ENCODE results near the gene STARD3.
"Not testable (repeated sequence)": the region's sequence is repeated elsewhere in the genome, so short reads cannot be mapped to it uniquely, and the experiment has no call there.

STARD3 gene

DNA sequence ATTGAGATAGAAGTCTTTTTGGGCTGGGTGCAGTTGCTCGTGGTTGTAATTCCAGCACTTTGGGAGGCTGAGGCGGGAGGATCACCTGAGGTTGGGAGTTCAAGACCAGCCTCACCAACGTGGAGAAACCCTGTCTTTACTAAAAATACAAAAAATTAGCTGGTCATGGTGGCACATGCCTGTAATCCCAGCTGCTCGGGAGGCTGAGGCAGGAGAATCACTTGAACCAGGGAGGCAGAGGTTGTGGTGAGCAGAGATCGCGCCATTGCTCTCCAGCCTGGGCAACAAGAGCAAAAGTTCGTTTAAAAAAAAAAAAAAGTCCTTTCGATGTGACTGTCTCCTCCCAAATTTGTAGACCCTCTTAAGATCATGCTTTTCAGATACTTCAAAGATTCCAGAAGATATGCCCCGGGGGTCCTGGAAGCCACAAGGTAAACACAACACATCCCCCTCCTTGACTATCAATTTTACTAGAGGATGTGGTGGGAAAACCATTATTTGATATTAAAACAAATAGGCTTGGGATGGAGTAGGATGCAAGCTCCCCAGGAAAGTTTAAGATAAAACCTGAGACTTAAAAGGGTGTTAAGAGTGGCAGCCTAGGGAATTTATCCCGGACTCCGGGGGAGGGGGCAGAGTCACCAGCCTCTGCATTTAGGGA lies 62.3 kb downstream of the STARD3 start:
- not testable (repeated sequence) for DNase-seq

DNA sequence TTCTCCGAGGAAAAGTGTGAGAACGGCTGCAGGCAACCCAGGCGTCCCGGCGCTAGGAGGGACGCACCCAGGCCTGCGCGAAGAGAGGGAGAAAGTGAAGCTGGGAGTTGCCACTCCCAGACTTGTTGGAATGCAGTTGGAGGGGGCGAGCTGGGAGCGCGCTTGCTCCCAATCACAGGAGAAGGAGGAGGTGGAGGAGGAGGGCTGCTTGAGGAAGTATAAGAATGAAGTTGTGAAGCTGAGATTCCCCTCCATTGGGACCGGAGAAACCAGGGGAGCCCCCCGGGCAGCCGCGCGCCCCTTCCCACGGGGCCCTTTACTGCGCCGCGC lies 62.8 kb downstream of the STARD3 start, which contains the start of gene ERBB2:
Gene ERBB2, plus strand, starts transcription at position 247 of the 330 bp plus-strand sequence. CDS start 175 bp downstream, outside the sequence.
- no peak for DNase-seq

DNA sequence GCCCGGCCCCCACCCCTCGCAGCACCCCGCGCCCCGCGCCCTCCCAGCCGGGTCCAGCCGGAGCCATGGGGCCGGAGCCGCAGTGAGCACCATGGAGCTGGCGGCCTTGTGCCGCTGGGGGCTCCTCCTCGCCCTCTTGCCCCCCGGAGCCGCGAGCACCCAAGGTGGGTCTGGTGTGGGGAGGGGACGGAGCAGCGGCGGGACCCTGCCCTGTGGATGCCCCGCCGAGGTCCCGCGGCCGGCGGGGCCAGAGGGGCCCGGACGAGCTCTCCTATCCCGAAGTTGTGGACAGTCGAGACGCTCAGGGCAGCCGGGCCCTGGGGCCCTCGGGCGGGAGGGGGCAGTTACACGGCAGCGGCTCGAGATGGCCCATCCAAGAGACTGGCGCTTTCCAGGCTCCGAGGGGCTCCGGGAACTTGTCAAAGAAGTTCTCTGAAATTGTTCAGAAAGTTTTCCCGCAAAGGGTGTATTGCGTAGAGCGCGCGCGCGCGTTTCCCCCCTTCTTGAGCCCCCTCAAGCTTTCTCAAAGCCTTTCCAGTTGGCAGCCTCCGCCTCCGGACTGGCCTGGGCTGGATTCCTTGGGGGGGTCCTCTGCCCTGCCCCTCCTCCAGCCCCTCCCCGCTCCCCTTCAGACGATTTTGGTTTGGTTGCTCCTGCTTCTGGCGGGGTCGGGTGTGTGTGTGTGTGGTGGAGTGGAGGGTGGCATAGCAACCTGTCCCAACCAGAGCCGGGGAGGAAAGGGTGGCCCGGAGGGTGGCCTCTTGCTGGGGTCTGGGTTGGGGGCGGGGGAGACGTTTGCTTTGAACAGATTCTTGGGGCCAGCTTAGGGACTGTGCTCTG lies 63.4 kb downstream of the STARD3 start:
- no peak for DNase-seq

DNA sequence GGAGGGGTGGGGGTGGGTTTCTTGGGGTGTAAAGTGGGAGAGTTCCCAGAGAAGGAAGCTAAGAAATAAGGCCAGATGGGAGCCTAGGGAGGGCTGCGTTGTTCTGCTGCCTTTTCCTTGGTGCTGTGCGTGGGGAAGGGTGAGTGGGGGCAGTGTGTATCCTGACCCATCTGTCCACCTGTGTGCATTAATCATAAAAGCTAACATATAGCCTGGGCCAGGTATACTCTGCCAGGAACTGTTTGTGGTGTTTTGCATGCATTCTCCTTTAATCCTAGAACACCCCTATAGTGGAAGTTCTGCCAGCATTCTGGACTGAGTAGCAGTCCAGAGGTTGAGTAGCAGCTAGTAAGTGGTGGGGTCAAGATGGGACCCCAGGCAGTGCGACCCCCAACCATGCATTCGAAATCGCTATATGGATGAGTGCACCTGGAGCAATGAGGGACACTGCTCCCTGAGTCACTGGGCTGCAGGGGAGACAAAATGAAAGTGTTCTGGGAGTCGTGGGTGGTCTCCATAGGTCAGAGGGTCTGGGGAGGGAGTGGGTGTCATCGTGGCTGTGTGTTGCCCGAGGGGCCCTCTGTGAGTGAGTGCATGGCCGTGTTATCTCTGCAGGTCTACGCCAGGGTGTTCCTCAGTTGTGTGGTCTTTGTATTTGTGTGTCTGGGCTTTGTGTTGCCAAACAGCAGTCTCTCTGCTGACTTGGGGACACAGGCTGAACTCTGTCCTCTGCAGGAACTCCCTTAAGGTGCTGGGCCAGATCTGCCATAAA lies 64.3 kb downstream of the STARD3 start:
- DNase-seq = no peak

DNA sequence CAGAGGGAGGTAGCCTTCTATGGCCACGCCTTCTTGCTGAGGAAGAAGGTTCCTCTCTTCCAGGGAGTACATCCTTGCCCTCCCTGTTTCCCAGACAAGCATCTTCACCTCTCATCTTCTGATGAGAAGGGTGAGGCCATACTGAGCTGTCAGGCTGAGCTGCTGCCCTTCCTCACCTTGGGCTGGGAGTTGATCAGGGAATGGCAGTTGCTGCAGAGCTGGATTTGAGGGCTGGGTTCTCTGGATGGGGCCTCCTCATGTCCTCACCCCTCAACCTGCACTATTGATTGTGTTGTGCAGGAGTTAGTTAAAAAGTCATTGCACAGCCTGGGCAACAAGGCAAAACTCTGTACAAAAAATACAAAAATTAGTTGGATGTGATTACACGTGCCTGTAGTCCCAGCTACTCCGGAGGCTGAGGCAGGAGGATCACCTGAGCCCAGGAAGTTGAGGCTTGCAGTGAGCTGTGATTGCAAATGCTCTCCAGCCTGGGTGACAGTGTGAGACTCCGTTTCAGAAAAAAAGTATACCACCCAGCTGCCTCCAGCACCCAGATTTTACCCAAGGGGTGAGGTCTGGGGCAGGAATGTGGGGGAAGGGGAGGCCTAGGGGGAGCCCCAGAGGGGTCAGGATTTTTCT lies 65.0 kb downstream of the STARD3 start:
- DNase-seq = no peak

DNA sequence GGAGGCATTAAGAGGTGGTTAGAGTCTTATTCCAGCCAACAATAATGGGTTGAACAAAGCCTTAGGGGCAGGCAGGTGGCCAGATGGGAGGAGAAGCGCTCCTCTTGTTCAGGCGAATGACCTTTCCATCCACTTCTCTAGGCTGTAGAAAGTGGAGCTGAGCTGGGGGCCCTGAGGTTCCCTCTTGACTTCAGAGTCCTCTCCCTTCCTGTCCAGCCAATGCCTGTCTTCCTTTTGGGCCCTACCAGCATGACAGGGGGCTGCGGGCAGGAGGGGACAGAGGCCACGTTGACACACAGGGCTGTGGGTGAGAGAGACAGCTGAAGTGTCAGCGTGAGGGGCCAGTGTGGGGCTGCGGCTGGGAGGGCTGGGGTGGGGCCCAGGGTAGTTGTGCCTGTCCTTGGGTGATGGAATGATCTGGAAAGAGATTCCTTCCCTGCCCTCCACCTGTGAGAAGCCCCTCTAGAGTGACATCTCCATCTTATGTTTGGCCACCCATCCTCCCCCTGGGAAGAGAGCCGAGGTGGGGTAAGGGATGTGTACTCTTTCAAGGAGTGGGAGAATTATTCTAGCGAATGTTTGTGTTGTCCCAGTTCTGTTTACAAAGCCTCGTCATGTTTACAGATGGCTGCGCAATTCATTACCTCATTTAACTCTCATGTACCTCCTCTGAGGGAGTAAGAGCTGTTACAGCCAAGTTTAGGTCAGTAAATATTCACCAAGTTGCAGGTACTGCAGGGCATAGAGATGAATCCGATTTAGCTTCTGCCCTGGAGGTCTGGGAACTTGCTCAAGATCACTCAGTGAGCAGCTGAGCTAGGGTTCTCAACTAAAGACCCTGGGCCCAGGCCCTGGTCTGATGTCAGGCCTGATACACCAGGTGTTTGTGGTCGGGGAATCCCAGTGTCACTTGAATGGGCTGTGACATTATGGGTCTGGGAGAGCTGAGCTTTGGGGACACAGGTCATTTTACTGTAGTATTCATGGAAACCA lies 66.3 kb downstream of the STARD3 start:
- no peak for DNase-seq

DNA sequence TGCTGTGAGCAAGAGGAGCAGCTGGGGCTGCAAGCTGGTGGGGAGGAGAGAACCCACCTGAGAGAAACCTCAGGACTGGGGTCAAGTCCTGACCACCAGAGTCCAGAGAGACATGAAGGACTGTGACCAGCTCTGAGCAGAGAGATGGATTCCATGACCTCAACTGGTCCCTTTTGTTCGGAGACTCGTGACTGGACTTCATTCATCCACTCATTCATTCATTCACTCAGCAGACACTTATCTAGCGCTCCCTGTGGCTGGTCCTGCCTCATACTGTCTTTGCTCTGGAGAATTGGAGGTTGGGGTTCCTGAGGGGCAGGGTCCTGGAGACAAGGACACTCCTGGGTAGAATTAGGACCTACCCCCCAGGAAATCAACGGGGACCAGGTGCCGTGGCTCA lies 67.0 kb downstream of the STARD3 start:
- no peak for DNase-seq

DNA sequence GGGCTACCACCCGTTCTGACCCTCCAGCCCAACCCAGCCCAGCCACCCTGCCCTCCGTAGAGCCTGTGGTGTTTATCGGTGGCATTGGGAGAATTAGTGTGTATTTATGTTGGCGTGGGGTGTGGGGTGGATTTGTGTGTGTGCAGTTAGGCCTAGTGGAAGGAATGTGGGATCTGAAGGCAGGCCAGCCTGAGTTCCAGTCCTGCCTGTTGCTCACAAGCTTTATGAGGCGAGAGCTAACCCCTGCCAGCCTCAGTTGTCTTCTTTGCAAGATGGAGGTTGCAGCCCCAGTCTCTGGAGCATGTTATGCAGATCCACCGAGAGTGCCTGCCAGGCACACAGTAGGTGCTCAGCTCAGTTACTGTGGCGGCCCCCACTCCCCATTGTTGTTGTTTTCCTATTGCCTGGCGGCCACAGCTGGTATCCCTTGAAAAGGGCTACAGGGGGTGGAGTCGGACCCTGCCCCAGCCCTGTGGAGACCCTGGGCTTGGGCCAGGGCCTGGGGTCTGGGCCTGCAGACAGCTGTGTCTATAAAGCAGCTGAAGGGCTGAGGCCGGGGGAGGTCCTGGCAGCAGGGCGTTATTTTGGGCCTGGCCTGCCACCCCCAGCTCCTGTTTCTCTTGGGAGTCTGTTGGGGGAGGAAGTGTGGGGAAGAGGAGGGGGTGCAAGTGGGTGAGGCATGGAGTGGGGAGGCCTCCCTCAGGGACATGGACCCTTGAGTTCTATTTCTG lies 68.0 kb downstream of the STARD3 start:
- no peak for DNase-seq

DNA sequence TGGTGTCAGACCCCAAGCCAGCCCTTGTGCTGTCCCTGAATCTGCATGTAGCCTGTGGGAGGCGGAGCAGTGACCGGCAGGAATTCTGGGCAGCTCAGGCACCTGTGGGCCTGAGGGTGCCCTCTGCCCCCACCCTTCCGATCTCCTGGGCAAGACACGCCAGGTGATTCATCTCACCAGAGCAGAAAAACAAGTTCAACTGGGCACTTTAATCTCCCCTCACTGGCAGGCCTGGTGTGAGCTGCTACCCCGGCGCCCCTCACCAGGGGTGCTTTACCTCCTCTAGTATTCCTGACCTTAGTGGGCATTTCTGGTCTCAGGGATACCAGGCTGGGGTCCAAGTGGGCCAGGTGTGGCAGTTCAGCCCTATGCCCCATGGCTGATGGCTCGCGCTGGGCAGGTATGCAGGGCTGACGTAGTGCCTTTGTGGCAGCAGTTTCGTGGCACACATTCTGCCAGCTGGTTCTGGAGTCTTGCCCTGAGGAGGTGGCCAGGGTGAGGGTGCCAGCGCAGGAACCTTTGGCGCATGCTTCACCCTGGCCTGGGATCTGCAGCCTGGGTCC lies 68.9 kb downstream of the STARD3 start:
- DNase-seq = no peak

DNA sequence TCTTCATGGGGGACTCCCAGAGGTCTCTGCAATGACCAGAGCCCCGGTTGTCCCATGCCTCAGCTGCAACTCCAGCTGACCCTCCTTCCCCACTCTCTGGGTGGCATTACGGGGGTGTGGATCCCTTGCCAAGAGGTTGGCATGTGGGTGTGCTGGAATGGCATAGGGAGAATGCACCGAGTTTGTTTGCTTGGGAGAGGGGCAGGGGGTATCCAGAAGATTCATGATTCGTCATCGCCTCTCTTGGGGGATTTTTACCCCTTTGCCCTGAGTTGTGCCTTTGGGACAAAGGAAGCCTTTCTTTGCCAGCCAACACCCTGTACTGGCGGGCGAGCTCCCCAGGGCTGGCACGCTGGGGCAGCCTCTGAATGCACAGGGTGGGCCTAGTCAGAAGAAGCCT lies 69.4 kb downstream of the STARD3 start:
- no peak for DNase-seq

DNA sequence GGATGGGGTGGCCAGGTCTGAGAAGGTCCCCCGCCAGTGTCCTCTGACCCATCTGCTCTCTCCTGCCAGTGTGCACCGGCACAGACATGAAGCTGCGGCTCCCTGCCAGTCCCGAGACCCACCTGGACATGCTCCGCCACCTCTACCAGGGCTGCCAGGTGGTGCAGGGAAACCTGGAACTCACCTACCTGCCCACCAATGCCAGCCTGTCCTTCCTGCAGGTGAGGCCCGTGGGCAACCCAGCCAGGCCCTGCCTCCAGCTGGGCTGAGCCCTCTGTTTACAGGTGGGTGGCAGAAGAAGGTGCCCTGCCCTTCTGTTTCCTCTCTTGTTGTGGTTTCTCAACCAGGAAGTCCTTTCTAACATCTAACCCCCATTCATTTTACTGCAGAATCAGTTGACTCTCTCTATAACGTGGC lies 70.0 kb downstream of the STARD3 start:
- no peak for DNase-seq

DNA sequence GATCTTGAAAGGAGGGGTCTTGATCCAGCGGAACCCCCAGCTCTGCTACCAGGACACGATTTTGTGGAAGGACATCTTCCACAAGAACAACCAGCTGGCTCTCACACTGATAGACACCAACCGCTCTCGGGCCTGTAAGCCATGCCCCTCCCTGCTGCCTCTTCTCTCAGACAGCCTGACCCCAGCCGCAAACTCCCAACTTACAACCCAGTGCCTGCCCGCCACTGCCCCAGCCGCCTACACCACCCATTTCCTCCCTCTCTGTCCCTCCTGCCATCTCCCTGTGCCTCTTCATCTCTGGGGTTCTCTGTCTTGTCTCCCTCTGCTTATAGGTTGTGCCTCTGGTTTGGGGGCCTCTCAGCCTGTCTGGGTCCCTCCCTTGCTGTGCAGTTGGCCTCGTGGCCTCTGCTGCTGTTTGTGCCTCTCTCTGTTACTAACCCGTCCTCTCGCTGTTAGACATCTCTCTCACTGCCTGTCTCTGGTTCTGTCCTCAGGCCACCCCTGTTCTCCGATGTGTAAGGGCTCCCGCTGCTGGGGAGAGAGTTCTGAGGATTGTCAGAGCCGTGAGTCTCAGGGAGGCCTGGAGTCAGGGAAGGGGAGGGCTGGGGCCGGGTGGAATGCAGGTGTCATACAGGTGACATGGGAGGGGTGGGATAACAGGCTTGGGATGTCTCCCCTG lies 72.5 kb downstream of the STARD3 start:
- no peak for DNase-seq

DNA sequence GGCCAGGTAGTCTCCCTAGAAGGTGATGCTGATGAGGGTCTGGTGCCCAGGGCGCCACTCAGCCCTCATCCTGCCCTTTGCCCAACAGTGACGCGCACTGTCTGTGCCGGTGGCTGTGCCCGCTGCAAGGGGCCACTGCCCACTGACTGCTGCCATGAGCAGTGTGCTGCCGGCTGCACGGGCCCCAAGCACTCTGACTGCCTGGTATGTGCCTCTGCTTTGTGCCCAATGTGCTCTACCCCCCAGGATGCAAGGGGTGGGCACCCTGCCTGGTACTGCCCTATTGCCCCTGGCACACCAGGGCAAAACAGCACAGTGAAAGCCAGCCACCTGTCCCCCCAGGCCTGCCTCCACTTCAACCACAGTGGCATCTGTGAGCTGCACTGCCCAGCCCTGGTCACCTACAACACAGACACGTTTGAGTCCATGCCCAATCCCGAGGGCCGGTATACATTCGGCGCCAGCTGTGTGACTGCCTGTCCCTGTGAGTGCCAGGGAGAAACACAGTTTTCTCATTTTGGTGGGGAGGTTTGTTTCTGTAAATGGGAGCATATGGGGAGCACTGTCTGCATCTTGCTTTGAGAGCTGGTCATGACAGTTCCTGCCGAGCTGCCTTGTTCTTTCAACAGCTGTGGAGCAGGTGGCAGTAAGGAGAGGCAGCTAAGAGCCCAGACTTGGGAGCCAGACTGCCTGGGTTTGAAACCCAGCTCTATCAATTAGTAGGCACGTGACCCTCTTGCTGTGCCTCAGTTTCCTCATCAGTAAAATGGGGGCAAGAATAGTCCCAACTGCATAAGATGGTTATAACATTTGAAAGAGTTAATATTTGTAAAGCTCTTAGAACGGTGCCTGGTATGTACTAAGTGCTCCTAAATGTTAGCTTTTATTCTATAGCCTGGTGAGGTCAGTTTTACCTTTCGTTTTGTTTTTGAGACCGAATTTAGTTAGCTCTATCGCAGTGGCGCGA lies 73.3 kb downstream of the STARD3 start:
- no peak for DNase-seq

DNA sequence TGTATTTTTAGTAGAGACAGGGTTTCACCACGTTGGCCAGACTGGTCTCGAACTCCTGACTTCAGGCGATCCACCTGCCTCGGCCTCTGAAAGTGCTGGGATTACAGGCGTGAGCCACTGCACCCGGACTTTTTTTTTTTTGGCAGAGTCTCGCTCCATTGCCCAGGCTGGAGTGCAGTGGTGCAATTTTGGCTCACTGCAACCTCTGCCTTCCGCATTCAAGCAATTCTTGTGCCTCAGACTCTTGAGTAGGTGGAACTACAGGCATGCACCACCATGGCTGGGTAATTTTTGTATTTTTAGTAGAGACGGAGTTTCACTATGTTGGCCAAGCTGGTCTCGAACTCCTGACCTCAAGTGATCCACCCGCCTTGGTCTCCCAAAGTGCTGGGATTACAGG lies 74.1 kb downstream of the STARD3 start:
- DNase-seq = not testable (repeated sequence)

DNA sequence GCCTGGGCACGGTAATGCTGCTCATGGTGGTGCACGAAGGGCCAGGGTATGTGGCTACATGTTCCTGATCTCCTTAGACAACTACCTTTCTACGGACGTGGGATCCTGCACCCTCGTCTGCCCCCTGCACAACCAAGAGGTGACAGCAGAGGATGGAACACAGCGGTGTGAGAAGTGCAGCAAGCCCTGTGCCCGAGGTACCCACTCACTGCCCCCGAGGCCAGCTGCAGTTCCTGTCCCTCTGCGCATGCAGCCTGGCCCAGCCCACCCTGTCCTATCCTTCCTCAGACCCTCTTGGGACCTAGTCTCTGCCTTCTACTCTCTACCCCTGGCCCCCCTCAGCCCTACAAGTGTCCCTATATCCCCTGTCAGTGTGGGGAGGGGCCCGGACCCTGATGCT lies 74.9 kb downstream of the STARD3 start:
- DNase-seq = no peak
